H9 (cell line): ENCODE results near the gene COCH. TPM values are rescaled to one million over a fixed set of nuclear protein-coding genes. Genes with fewer than 3 reads are reported as not detected.
"Not testable (repeated sequence)": the region's sequence is repeated elsewhere in the genome, so short reads cannot be mapped to it uniquely, and the experiment has no call there.

Source experiments
- DNase-seq: peaks from one replicate; pipeline ENCODE4 v3.0.0-alpha.2; 2017
- H2AFZ ChIP-seq: one replicate; pipeline ENCODE4 v1.6.1; 2013; ENCODE audit warnings: mild to moderate bottlenecking, low read length, control low read depth, moderate library complexity
- H2AK5ac ChIP-seq: 2 replicates; pipeline ENCODE4 v1.6.1; 2013; ENCODE audit warnings: low read length, control low read depth, mixed read lengths; ENCODE audit not compliant: insufficient read length
- H2BK120ac ChIP-seq: one replicate; pipeline ENCODE4 v1.6.1; 2013; ENCODE audit warnings: low read depth, mild to moderate bottlenecking, low read length, control low read depth, inconsistent platforms; ENCODE audit not compliant: poor library complexity, severe bottlenecking
- H2BK12ac ChIP-seq: 2 replicates; pipeline ENCODE4 v1.6.1; 2013; ENCODE audit warnings: low read length, control low read depth, mixed read lengths, low read depth; ENCODE audit not compliant: insufficient read length
- H2BK15ac ChIP-seq: 2 replicates; pipeline ENCODE4 v1.6.1; 2013; ENCODE audit warnings: low read depth, low read length, control low read depth
- H2BK20ac ChIP-seq: one replicate; pipeline ENCODE4 v1.6.1; 2013; ENCODE audit warnings: low read depth, mild to moderate bottlenecking, low read length, control low read depth, inconsistent platforms; ENCODE audit not compliant: poor library complexity, severe bottlenecking
- H2BK5ac ChIP-seq: 2 replicates; pipeline ENCODE4 v1.6.1; 2013; ENCODE audit warnings: low read length, control low read depth, mixed read lengths; ENCODE audit not compliant: insufficient read length
- H3K14ac ChIP-seq: 2 replicates; pipeline ENCODE4 v1.6.1; 2013; ENCODE audit warnings: low read length, control low read depth; ENCODE audit not compliant: insufficient read depth
- H3K18ac ChIP-seq: 2 replicates; pipeline ENCODE4 v1.6.1; 2013; ENCODE audit warnings: low read depth, mild to moderate bottlenecking, mixed read lengths, low read length, control low read depth; ENCODE audit not compliant: insufficient read length
- H3K23ac ChIP-seq: 2 replicates; pipeline ENCODE4 v1.6.1; 2013; ENCODE audit warnings: low read length, control low read depth, mixed read lengths, low read depth; ENCODE audit not compliant: insufficient read length
- H3K23me2 ChIP-seq: 2 replicates; pipeline ENCODE4 v1.6.1; 2013; ENCODE audit warnings: low read depth, mild to moderate bottlenecking, mixed read lengths, low read length, control low read depth; ENCODE audit not compliant: insufficient read length, poor library complexity, severe bottlenecking
- H3K27ac ChIP-seq: 2 replicates; pipeline ENCODE4 v1.5.1; 2013; ENCODE audit warnings: low read length, control low read depth, mixed read lengths, low read depth; ENCODE audit not compliant: insufficient read length
- H3K27me3 ChIP-seq: 2 replicates; pipeline ENCODE4 v1.6.1; 2013; ENCODE audit warnings: low read length, control low read depth, inconsistent platforms; ENCODE audit not compliant: insufficient read depth
- H3K4ac ChIP-seq: 2 replicates; pipeline ENCODE4 v1.6.1; 2013; ENCODE audit warnings: low read depth, mild to moderate bottlenecking, control low read depth, inconsistent platforms, low read length, moderate library complexity
- H3K4me1 ChIP-seq: 2 replicates; pipeline ENCODE4 v1.6.1; 2013; ENCODE audit warnings: low read length, control low read depth, inconsistent platforms; ENCODE audit not compliant: insufficient read depth
- H3K4me2 ChIP-seq: 2 replicates; pipeline ENCODE4 v1.6.1; 2013; ENCODE audit warnings: low read length, control low read depth, mixed read lengths; ENCODE audit not compliant: insufficient read length, insufficient read depth
- H3K56ac ChIP-seq: 2 replicates; pipeline ENCODE4 v1.6.1; 2013; ENCODE audit warnings: low read depth, mild to moderate bottlenecking, mixed read lengths, low read length, control low read depth; ENCODE audit not compliant: insufficient read length
- H3K79me1 ChIP-seq: 2 replicates; pipeline ENCODE4 v1.6.1; 2013; ENCODE audit warnings: low read depth, mild to moderate bottlenecking, moderate library complexity, low read length, control low read depth, inconsistent platforms; ENCODE audit not compliant: insufficient read depth, poor library complexity, severe bottlenecking
- H3K79me2 ChIP-seq: 2 replicates; pipeline ENCODE4 v1.6.1; 2013; ENCODE audit warnings: low read length, control low read depth, inconsistent platforms; ENCODE audit not compliant: insufficient read depth
- H3K9ac ChIP-seq: 2 replicates; pipeline ENCODE4 v1.6.1; 2013; ENCODE audit warnings: low read length, control low read depth, mixed read lengths; ENCODE audit not compliant: insufficient read length; ENCODE audit errors: extremely low read depth
- H3K9me3 ChIP-seq: one replicate; pipeline ENCODE4 v1.6.1; 2013; ENCODE audit warnings: low read depth, low read length, inconsistent platforms; ENCODE audit not compliant: control insufficient read depth
- H3T11ph ChIP-seq: one replicate; pipeline ENCODE4 v1.6.1; 2013; ENCODE audit warnings: mild to moderate bottlenecking, low read length, control low read depth, inconsistent platforms
- H4K20me1 ChIP-seq: one replicate; pipeline ENCODE4 v1.6.1; 2013; ENCODE audit not compliant: control insufficient read depth, insufficient read length, insufficient read depth
- H4K5ac ChIP-seq: 2 replicates; pipeline ENCODE4 v1.6.1; 2013; ENCODE audit warnings: low read depth, mild to moderate bottlenecking, mixed read lengths, low read length, control low read depth; ENCODE audit not compliant: insufficient read length
- H4K8ac ChIP-seq: replicated peaks from 2 replicates; pipeline ENCODE4 v1.6.1; 2013; ENCODE audit warnings: low read length, control low read depth, mixed read lengths, low read depth; ENCODE audit not compliant: insufficient read length
- H4K91ac ChIP-seq: 2 replicates; pipeline ENCODE4 v1.6.1; 2013; ENCODE audit warnings: low read depth, mild to moderate bottlenecking, moderate library complexity, mixed read lengths, low read length, control low read depth; ENCODE audit not compliant: insufficient read length
- H3K27ac Mint-ChIP-seq, 3 experiments: 2 replicates in 2 of 3; 3 replicates in 1 of 3; pipeline ENCODE4 v1.8.0; 2020 to 2021; ENCODE audit warnings: mixed read lengths in 3 of 3, mild to moderate bottlenecking in 1 of 3, moderate library complexity in 1 of 3
- H3K27me3 Mint-ChIP-seq: 2 replicates; pipeline ENCODE4 v1.8.0; 2021; ENCODE audit warnings: low read depth, mild to moderate bottlenecking, moderate library complexity, mixed read lengths
- H3K36me3 Mint-ChIP-seq, 3 experiments: 2 replicates in 2 of 3; 3 replicates in 1 of 3; pipeline ENCODE4 v1.8.0; 2020 to 2021; ENCODE audit warnings: low read depth in 3 of 3, mixed read lengths in 3 of 3; ENCODE audit not compliant: insufficient read depth in 1 of 3
- H3K4me1 Mint-ChIP-seq, 2 experiments: 2 replicates each; pipeline ENCODE4 v1.8.0; 2020; ENCODE audit warnings: mixed read lengths in 2 of 2
- H3K4me3 Mint-ChIP-seq, 2 experiments: 2 replicates in 1 of 2; 3 replicates in 1 of 2; pipeline ENCODE4 v1.8.0; 2020 to 2021; ENCODE audit warnings: mild to moderate bottlenecking in 2 of 2, mixed read lengths in 2 of 2, moderate library complexity in 1 of 2
- H3K9me3 Mint-ChIP-seq, 2 experiments: 2 replicates in 1 of 2; 3 replicates in 1 of 2; pipeline ENCODE4 v1.8.0; 2020; ENCODE audit warnings: mild to moderate bottlenecking in 2 of 2, mixed read lengths in 2 of 2, moderate library complexity in 1 of 2
- CTCF ChIP-seq: fragments of 200-600 bp; sonication (generic); conservative IDR thresholded peaks from 3 replicates; pipeline ENCODE4 v1.8.0; 2021; ENCODE audit warnings: antibody characterized with exemption, mild to moderate bottlenecking
- WGBS: extraction: QIAGEN DNeasy Blood & Tissue Kit; methylation state at CpG from one replicate; pipeline ENCODE4 v1.1.7; 2013; ENCODE audit warnings: missing lambda C conversion rate, low lambda C conversion rate, mixed read lengths; ENCODE audit not compliant: insufficient read length; ENCODE audit errors: extremely low coverage; 5-methylcytosine and 5-hydroxymethylcytosine counted together
- total RNA-seq: library from RNA; stranded (reverse); gene quantifications from 2 replicates; pipeline ENCODE4 v1.2.1, GENCODE V29; 2021

Gene COCH
- total RNA-seq, 1 experiment from 2014 or later = 25.8 TPM

GRCh38 chr14:30896435-30896834 is 22.1 kb downstream of the COCH start:
- Mint-ChIP-seq H3K4me1 (peaks cover 2 to 3% of the 10 kb centered on the region in 2 experiments; a peak in 2 of 4 replicates), H3K27ac (peak overlapping the region in 1 of 3 experiments; percentile 88; a peak in 2 of 7 replicates), H3K27me3 (no peaks in the 10 kb centered on the region), H3K4me3 (no peak overlapping the region), H3K9me3 (no peaks in the 10 kb centered on the region), H3K36me3 (peaks cover 11 to 36% (median 28%) of the 10 kb centered on the region in 3 experiments; a peak in 6 of 7 replicates)
- Histone ChIP-seq H3K18ac (no peak overlapping the region), H3K23ac (no peak overlapping the region), H4K8ac (no peak overlapping the region), H2BK120ac (no peak overlapping the region), H3K79me2 (no peaks in the 10 kb centered on the region), H3K4me1 (no peaks in the 10 kb centered on the region), H4K20me1 (no peaks in the 10 kb centered on the region), H3K9me3 (no peaks in the 10 kb centered on the region), H3T11ph (no peak overlapping the region), H2BK20ac (no peak overlapping the region), H3K27ac (no peak overlapping the region), H3K79me1 (no peaks in the 10 kb centered on the region), H4K5ac (no peak overlapping the region), H3K23me2 (no peaks in the 10 kb centered on the region), H3K56ac (no peak overlapping the region), H2BK12ac (no peak overlapping the region), H3K9ac (no peak overlapping the region), H2BK5ac (no peak overlapping the region), H2AK5ac (no peak overlapping the region), H3K4ac (no peak overlapping the region), H3K27me3 (no peaks in the 10 kb centered on the region), H4K91ac (no peak overlapping the region), H2BK15ac (no peak overlapping the region), H3K14ac (no peak overlapping the region), H3K4me2 (no peak overlapping the region), H2AFZ (no peak overlapping the region)
- TF ChIP-seq CTCF = no peak
- no peak for DNase-seq

- H4K8ac ChIP-seq, H4K20me1 ChIP-seq, H3K14ac ChIP-seq, H3K79me1 ChIP-seq, H3K4me3 Mint-ChIP-seq, H3K79me2 ChIP-seq, H3K18ac ChIP-seq, H3K4ac ChIP-seq, H3K27me3 Mint-ChIP-seq, H3K4me2 ChIP-seq, H3K27ac ChIP-seq, H3K56ac ChIP-seq, H3K9me3 ChIP-seq, H3K4me1 ChIP-seq, DNase-seq, H2BK120ac ChIP-seq, H3T11ph ChIP-seq, H3K23me2 ChIP-seq, H2BK20ac ChIP-seq, H4K5ac ChIP-seq, H2BK5ac ChIP-seq, H3K27me3 ChIP-seq, H3K9me3 Mint-ChIP-seq, H2AFZ ChIP-seq, H2BK12ac ChIP-seq, H4K91ac ChIP-seq, H2AK5ac ChIP-seq, H2BK15ac ChIP-seq, H3K4me1 Mint-ChIP-seq, H3K27ac Mint-ChIP-seq, H3K9ac ChIP-seq, H3K23ac ChIP-seq: not testable (repeated sequence)
- peaks cover 13 to 40% (median 31%) of the 10 kb centered on the region in 3 experiments; a peak in 6 of 7 replicates for H3K36me3 Mint-ChIP-seq
- WGBS = no CpG with 5 or more reads among the region's 3 CpGs
Measured at GRCh38 chr14:30897121-30897520, 22.8 kb downstream of the COCH start.
